Neuronal stem cell (in vitro differentiated cells): ENCODE measurements around the gene TPST1.
"Not testable (repeated sequence)": the region's sequence is repeated elsewhere in the genome, so short reads cannot be mapped to it uniquely, and the experiment has no call there.

Experiments used
- DNase-seq: peaks from one replicate; pipeline ENCODE4 v3.0.0-alpha.2; 2013; ENCODE audit warnings: low spot score
- H2AFZ ChIP-seq: one replicate; pipeline ENCODE4 v1.6.1; 2013; ENCODE audit warnings: mild to moderate bottlenecking, low read length, inconsistent platforms
- H2AK5ac ChIP-seq: 2 replicates; pipeline ENCODE4 v1.6.1; 2013; ENCODE audit warnings: low read depth, mild to moderate bottlenecking, inconsistent platforms, low read length, moderate library complexity, mixed read lengths
- H2BK120ac ChIP-seq: 2 replicates; pipeline ENCODE4 v1.6.1; 2013; ENCODE audit warnings: low read depth, mild to moderate bottlenecking, inconsistent platforms, low read length, moderate library complexity, mixed read lengths
- H2BK12ac ChIP-seq: one replicate; pipeline ENCODE4 v1.6.1; 2013; ENCODE audit warnings: low read length, inconsistent platforms
- H2BK15ac ChIP-seq: 2 replicates; pipeline ENCODE4 v1.6.1; 2013; ENCODE audit warnings: mild to moderate bottlenecking, low read length, inconsistent platforms, mixed read lengths
- H2BK5ac ChIP-seq: one replicate; pipeline ENCODE4 v1.6.1; 2013; ENCODE audit warnings: inconsistent platforms, mild to moderate bottlenecking, low read length, moderate library complexity
- H3K14ac ChIP-seq: one replicate; pipeline ENCODE4 v1.6.1; 2013; ENCODE audit warnings: low read length, inconsistent platforms
- H3K18ac ChIP-seq: 2 replicates; pipeline ENCODE4 v1.6.1; 2013; ENCODE audit warnings: low read length, inconsistent platforms
- H3K23ac ChIP-seq: 2 replicates; pipeline ENCODE4 v1.6.1; 2013; ENCODE audit warnings: low read depth, mild to moderate bottlenecking, mixed read lengths, low read length, inconsistent platforms; ENCODE audit not compliant: poor library complexity
- H3K27ac ChIP-seq: replicated peaks from 3 replicates; pipeline ENCODE4 v1.5.1; 2013; ENCODE audit warnings: low read length, inconsistent platforms
- H3K27me3 ChIP-seq, 3 experiments: 2 replicates each; pipeline ENCODE4 v1.6.1; 2013; ENCODE audit warnings: low read length in 3 of 3, mild to moderate bottlenecking in 2 of 3, inconsistent platforms in 1 of 3, low read depth in 1 of 3, mixed read lengths in 1 of 3, moderate library complexity in 1 of 3; ENCODE audit not compliant: control insufficient read depth in 3 of 3, insufficient read depth in 3 of 3
- H3K36me3 ChIP-seq, 2 donors: replicated peaks in 1 of 2; 2 replicates each; pipeline ENCODE4 v1.6.1; 2013; ENCODE audit warnings: low read length in 2 of 2; ENCODE audit not compliant: control insufficient read depth in 2 of 2, insufficient read depth in 2 of 2
- H3K4ac ChIP-seq: 2 replicates; pipeline ENCODE4 v1.6.1; 2013; ENCODE audit warnings: inconsistent platforms, mild to moderate bottlenecking, low read length, moderate library complexity
- H3K4me1 ChIP-seq, 2 donors: 1 replicate in 1 of 2; 2 replicates in 1 of 2; pipeline ENCODE4 v1.6.1; 2013; ENCODE audit warnings: low read length in 2 of 2, low read depth in 1 of 2; ENCODE audit not compliant: control insufficient read depth in 2 of 2, insufficient read depth in 1 of 2
- H3K4me2 ChIP-seq: one replicate; pipeline ENCODE4 v1.6.1; 2013; ENCODE audit warnings: mild to moderate bottlenecking, low read length, inconsistent platforms; ENCODE audit not compliant: insufficient read depth, poor library complexity, severe bottlenecking
- H3K4me3 ChIP-seq, 2 donors: 2 replicates each; pipeline ENCODE4 v1.5.1; 2013; ENCODE audit warnings: low read length in 2 of 2, mild to moderate bottlenecking in 2 of 2, inconsistent platforms in 1 of 2, moderate library complexity in 1 of 2
- H3K79me1 ChIP-seq: one replicate; pipeline ENCODE4 v1.6.1; 2013; ENCODE audit warnings: low read depth, mild to moderate bottlenecking, inconsistent platforms, low read length, moderate library complexity
- H3K9ac ChIP-seq: one replicate; pipeline ENCODE4 v1.6.1; 2013; ENCODE audit warnings: mild to moderate bottlenecking, low read depth, low read length, inconsistent platforms; ENCODE audit not compliant: poor library complexity
- H3K9me3 ChIP-seq, 2 donors: replicated peaks in 1 of 2; 2 replicates each; pipeline versions ENCODE3 to v1.6.1; 2013; ENCODE audit warnings: low read length in 2 of 2, mild to moderate bottlenecking in 2 of 2, inconsistent platforms in 1 of 2, low read depth in 1 of 2, mixed read lengths in 1 of 2, moderate library complexity in 1 of 2; ENCODE audit not compliant: control insufficient read depth in 2 of 2, insufficient read depth in 1 of 2
- H4K8ac ChIP-seq: one replicate; pipeline ENCODE4 v1.6.1; 2013; ENCODE audit warnings: low read depth, mild to moderate bottlenecking, inconsistent platforms, low read length, moderate library complexity
- H4K91ac ChIP-seq: one replicate; pipeline ENCODE4 v1.6.1; 2013; ENCODE audit warnings: low read length, low read depth, mild to moderate bottlenecking, inconsistent platforms; ENCODE audit not compliant: poor library complexity
- WGBS, 2 donors: extraction: QIAGEN DNeasy Blood & Tissue Kit; methylation state at CpG; one replicate each; pipeline ENCODE4 v1.1.7; 2013; ENCODE audit warnings: missing lambda C conversion rate in 2 of 2, mixed read lengths in 1 of 2; ENCODE audit not compliant: insufficient read length in 2 of 2, insufficient replicate concordance in 1 of 2; ENCODE audit errors: extremely low coverage in 2 of 2; 5-methylcytosine and 5-hydroxymethylcytosine counted together

The TPST1 gene

GRCh38 chr7:66359656-66360211 lies 154.6 kb downstream of the TPST1 start:
- peak overlapping the region; percentile 75 for H3K14ac ChIP-seq
- peak overlapping the region; percentile 25 for H3K18ac ChIP-seq
- H3K9me3 ChIP-seq = no peaks in the 10 kb centered on the region
- no peak overlapping the region for H4K8ac ChIP-seq
- no peak overlapping the region for H2AK5ac ChIP-seq
- H3K4me1 ChIP-seq = no peaks in the 10 kb centered on the region
- no peak overlapping the region for H3K23ac ChIP-seq
- no peak overlapping the region for H2BK120ac ChIP-seq
- no peak overlapping the region for H2BK12ac ChIP-seq
- no peaks in the 10 kb centered on the region for H3K27me3 ChIP-seq
- H2BK15ac ChIP-seq = no peak overlapping the region
- H2BK5ac ChIP-seq = peak overlapping the region; percentile 59
- H3K4me3 ChIP-seq = no peak overlapping the region
- DNase-seq = no peak
- no peak overlapping the region for H3K27ac ChIP-seq
- WGBS, 2 donors = no CpG with 5 or more reads among the region's 11 CpGs
- no peak overlapping the region for H3K4me2 ChIP-seq
- H4K91ac ChIP-seq = no peak overlapping the region
- H3K79me1 ChIP-seq = no peaks in the 10 kb centered on the region
- no peak overlapping the region for H3K4ac ChIP-seq
- peaks cover 0 to 22% of the 10 kb centered on the region in 2 donors for H3K36me3 ChIP-seq
- no peak overlapping the region for H2AFZ ChIP-seq
- peak overlapping the region; percentile 50 for H3K9ac ChIP-seq

GRCh38 chr7:66362136-66362535 lies 157.0 kb downstream of the TPST1 start:
- Histone ChIP-seq H3K14ac (no peak overlapping the region), H3K4me2 (no peak overlapping the region), H3K9ac (no peak overlapping the region), H3K9me3 (no peaks in the 10 kb centered on the region), H3K4ac (no peak overlapping the region), H4K8ac (no peak overlapping the region), H3K4me3 (no peak overlapping the region), H4K91ac (no peak overlapping the region), H3K36me3 (peaks cover 0 to 14% of the 10 kb centered on the region in 2 donors), H2BK5ac (no peak overlapping the region), H2BK12ac (no peak overlapping the region), H2AFZ (no peak overlapping the region), H3K18ac (no peak overlapping the region), H2AK5ac (no peak overlapping the region), H3K4me1 (no peaks in the 10 kb centered on the region), H2BK120ac (no peak overlapping the region), H2BK15ac (no peak overlapping the region), H3K27me3 (no peaks in the 10 kb centered on the region), H3K23ac (no peak overlapping the region), H3K27ac (no peak overlapping the region), H3K79me1 (no peaks in the 10 kb centered on the region)
- no peak for DNase-seq
- no CpG with 5 or more reads among the region's 4 CpGs for WGBS, 2 donors

GRCh38 chr7:66363635-66364034 lies 158.5 kb downstream of the TPST1 start:
- Histone ChIP-seq H2AK5ac (no peak overlapping the region), H4K91ac (no peak overlapping the region), H3K9me3 (no peaks in the 10 kb centered on the region), H3K36me3 (peaks cover 0 to 11% of the 10 kb centered on the region in 2 donors), H3K4me3 (no peak overlapping the region), H2BK5ac (no peak overlapping the region), H3K4me2 (no peak overlapping the region), H3K27ac (no peak overlapping the region), H2BK120ac (no peak overlapping the region), H3K14ac (no peak overlapping the region), H3K23ac (no peak overlapping the region), H3K4ac (no peak overlapping the region), H2BK12ac (no peak overlapping the region), H2AFZ (no peak overlapping the region), H3K4me1 (no peaks in the 10 kb centered on the region), H3K79me1 (no peaks in the 10 kb centered on the region), H3K9ac (no peak overlapping the region), H3K18ac (no peak overlapping the region), H2BK15ac (no peak overlapping the region), H3K27me3 (no peaks in the 10 kb centered on the region), H4K8ac (no peak overlapping the region)
- DNase-seq = no peak
- no CpG with 5 or more reads among the region's 5 CpGs for WGBS, 2 donors

GRCh38 chr7:66365031-66365430 lies 159.9 kb downstream of the TPST1 start:
- H3K4me1 ChIP-seq, DNase-seq, H3K9ac ChIP-seq, H3K18ac ChIP-seq, H2AK5ac ChIP-seq, H4K91ac ChIP-seq, H3K23ac ChIP-seq, H2AFZ ChIP-seq, H3K79me1 ChIP-seq, H3K4ac ChIP-seq, H3K9me3 ChIP-seq, H3K4me2 ChIP-seq, H3K36me3 ChIP-seq, H3K14ac ChIP-seq, H3K27ac ChIP-seq, H2BK12ac ChIP-seq, H4K8ac ChIP-seq, H2BK15ac ChIP-seq, H2BK5ac ChIP-seq, H3K4me3 ChIP-seq, H2BK120ac ChIP-seq, H3K27me3 ChIP-seq: not testable (repeated sequence)
- WGBS, 2 donors = 100% methylated on average over 1 of the region's 14 CpGs; no CpG with 5 or more reads in 1 of the 2 donors
